UCSD-AML1 (cell line): ENCODE data around the gene SMIM1.

Experiments used
- DNase-seq: peaks from one replicate; lab custom pipeline; 2025; ENCODE audit not compliant: unreplicated experiment; lab: John Stamatoyannopoulos, UW

The SMIM1 gene

GRCh38 chr1:3817821-3818597 lies 45.5 kb downstream of the SMIM1 start:
- DNase-seq: no peak

DNA sequence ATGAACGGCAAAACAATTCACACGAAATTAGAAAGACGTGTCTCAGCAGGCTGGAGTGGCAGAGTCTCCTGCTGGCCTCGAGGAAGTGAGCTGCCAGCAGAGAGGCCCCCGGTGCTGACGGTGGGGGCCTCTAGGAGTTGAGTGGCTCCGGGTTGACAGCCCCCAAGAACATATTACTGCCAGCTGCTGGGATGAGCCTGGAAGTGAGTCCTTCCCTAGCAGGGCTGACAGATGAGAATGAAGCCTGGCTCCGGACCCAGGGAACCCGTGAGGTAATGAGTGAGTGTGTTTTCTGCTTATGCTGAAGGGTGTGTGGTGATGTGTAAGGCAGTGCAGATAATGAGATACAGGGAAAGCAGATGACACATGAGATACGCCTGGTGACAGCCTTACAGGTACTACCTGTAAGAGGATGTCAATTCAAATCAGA lies 47.2 kb downstream of the SMIM1 start:
- DNase-seq: no peak

GRCh38 chr1:3820316-3820715 lies 47.8 kb downstream of the SMIM1 start:
- no peak for DNase-seq

- DNase-seq: no peak
Observed at GRCh38 chr1:3821004-3821403, 48.5 kb downstream of the SMIM1 start.

DNA sequence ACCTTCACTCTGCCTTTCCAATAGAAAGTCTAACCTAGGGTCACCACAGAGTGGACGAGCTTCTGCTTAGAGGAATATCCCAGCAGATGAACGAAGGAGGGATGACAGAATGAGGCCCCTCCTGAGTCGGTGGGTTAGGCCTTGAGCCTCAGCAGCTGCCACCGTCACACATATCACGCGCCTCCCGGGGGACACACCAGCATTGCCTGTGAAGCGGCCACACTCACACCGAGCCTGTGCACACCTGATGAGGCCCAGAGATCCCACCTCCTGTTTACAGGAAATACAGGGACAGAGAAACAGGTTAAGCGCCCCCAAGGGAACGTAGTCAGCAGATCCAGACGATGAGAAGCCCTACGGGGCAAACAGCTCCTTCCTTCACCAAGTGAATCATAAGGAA lies 48.9 kb downstream of the SMIM1 start:
- DNase-seq: no peak

DNA sequence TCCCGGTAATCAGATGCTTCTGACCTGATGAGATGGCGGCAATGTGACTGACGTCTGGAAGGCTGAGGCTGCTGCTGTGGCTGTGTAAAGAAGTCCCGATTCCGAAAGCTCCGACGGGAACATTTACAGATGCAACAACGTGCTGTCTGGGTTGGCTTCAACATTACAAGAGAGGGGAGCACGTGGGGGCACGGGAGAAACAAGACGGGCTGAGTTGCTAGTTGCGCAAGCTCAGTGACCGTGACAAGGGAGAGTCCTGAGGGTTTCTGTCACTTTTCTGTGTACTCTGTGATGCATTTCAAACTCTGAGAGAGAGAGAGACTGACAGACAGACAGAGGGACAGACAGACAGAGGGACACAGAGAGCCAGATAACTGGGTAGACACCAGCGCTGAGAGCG lies 49.4 kb downstream of the SMIM1 start:
- no peak for DNase-seq

- DNase-seq: no peak
Observed at GRCh38 chr1:3822421-3822820, 49.9 kb downstream of the SMIM1 start.

DNA sequence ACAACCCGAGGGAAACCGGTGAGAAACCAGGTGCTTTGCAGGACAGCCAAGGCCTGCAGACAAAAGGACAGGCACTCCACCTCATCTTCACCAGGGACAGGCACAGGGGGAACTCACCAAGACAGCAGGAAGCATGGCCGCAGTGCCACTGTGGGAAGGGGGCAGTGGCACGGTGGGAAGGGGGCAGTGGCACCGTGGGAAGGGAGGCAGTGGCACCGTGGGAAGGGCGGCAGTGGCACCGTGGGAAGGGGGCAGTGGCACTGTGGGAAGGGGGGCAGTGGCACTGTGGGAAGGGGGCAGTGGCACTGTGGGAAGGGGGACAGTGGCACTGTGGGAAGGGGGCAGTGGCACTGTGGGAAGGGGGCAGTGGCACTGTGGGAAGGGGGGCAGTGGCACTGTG lies 52.1 kb downstream of the SMIM1 start:
- DNase-seq: no peak

GRCh38 chr1:3825356-3825755 lies 52.8 kb downstream of the SMIM1 start:
- DNase-seq: no peak
